Left forelimb (tissue), 1 donor: ENCODE measurements around the gene SPACDR.
"Not testable (repeated sequence)": the region's sequence is repeated elsewhere in the genome, so short reads cannot be mapped to it uniquely, and the experiment has no call there.

Source experiments
- DNase-seq: peaks from one replicate; pipeline ENCODE4 v3.0.0-alpha.2; 2018; ENCODE audit warnings: low spot score

SPACDR gene, protein sequence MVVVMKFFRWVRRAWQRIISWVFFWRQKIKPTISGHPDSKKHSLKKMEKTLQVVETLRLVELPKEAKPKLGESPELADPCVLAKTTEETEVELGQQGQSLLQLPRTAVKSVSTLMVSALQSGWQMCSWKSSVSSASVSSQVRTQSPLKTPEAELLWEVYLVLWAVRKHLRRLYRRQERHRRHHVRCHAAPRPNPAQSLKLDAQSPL

DNA sequence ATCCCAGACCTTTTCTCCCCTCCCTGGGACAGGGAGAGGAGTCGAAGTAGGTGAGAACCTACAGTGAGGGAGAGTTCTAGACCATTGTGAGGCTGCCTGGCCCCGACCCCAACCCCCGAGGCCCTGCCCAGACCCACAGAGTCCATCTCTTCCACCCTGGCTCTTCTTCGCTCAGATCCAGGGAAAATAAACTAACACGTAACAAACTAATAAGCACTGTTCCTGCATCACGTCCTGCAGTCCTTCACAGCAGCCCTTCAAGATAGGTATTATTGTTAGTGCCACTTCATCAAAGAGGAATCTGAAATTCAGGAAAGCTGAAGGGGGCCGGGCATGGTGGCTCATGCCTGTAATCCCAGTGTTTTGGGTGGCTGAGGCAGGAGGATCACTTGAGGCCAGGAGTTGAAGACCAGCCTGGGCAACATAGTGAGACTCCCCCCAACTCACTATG, at the start of gene SPACDR:
SPACDR (minus strand) TSS at position 51 of the 451 bp plus-strand sequence. CDS start 235 bp downstream, outside the sequence.
- no peak for DNase-seq

DNA sequence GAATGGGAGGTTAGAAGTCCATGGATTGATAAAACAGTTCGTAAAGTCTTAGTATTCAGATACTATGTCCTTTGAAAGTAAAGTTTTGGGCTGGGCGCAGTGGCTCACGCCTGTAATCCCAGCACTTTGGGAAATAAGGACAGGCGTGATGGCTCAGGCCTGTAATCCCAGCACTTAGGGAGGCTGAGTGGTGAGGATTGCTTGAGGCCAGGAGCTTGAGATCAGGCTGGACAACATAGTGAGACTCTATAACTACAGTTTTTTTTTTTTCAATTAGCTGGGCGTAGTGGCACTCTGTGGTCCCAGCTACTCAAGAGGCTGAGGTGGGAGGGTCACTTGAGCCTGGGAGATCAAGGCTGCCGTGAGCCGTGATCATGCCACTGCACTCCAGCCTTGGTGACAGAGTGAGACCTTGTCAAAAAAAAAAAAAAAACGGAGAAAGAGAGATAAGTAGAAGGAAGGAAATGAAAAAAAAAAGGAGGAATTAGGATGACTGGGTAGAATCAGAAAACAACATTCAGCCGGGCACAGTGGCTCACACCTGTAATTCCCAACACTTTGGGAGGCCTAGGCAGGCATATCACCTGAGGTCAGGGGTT, 49.3 kb upstream of the SPACDR start:
- no peak for DNase-seq

DNA sequence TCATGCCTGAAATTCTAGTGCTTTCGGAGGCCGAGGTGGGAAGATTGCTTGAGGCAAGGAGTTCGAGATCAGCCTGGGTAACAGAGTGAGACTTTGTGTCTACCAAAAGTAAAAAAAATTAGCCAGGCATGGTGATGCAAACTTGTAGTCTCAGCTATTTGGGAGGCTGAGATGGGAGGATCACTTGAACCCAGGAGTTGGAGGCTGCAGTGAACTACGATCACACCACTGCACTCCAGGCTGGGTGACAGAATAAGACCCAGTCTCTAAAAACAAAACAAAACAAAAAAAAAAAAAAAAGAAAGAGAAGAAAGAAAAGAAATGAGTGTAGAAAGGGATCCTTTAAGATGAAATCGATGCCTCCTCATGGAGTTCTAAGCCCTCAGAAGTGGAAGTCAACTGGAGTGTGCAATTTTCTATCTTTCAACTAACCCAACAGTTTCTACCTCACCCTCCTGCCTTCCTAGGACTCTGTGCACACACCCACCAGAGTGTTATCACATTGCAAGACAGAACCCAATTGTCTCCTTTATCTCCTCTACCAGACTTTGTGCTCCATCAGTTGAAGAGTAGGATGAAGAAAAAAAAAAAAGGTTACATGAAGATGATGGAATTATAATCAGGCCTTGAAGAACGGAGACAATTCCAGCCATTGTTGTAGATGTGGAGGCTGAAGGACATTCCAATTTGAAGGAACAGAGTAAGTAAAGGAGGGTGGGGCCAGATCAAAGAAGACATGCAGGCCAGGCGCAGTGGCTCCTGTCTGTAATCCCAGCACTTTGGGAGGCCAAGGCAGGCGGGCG, 46.6 kb upstream of the SPACDR start:
- no peak for DNase-seq

DNA sequence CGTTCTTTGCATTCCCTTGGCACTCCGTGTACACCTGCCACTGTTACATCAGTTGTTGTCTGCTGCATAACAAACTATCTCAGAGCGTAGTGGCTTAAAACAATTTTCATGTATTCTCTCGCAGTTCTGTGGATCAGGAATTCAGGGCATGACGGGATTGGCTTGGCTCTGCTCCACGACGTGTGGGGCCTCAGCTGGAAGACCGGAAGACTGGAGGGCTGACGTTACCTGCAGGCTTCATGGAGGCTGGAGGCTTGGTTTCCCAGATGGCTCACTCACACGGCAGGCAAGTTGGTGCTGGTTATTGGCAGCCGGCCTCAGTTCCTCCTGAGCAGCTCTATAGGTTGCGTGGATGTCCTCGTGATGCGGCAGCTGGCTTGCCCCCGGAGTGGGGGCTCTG, 45.2 kb upstream of the SPACDR start:
- DNase-seq = peak; percentile 69

DNA sequence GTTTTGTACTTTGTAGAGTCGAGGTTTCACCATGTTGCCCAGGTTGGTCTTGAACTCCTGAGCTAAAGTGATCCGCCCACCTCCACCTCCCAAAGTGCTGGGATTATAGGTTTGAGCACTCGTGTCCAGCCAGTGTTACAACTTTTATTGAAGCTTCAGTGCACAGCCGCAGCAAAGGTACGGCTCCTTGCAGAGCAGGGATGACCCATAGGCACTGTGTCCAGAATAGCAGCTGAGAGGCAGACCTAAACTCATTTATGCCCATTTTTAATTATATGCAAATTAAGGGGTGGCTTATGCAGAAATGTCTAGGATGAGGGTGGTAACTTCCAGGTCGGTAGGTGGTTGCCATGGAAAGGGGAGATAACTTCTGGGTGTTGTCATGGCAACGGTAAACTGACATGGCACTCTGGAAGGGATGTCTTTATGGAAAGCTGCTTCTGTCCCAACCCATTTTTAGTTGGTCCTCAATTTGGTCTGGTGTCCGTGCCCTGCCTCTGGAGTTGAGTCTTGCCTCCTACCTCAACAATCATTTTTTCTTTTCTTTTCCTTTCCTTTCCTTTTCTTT, 42.4 kb upstream of the SPACDR start:
- DNase-seq = no peak

DNA sequence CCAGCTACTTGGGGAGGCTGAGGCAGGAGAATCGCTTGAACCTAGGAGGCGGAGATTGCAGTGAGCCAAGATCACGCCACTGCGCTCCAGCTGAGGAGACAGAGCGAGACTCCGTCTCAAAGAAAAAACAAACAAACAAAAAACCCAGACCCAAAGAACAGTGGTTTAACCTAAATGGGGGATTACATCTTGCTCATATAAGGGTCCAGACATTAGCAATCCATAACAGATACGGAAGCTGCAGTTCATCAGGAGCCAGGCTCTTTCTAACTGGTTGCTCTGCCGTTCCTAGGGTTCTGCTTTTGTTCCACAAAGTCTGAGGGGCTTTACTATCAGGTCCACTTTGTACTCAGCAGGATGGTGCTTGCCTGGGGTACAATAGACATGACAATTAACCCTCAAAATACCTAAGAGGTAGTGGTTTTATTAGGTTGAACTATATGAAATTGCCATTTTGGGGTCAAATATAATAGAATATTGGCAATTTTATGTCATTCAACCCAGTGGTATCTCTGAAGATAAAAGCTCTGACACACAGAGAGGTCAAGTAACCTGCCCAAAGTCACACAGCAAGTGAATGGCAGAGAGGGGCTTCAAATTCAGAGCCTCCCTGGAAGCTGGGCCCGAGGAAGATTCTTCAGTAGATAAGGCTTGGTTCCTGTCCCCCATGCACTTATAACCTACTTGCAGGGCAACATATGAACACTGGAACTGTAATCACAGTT, 41.0 kb upstream of the SPACDR start:
- no peak for DNase-seq

DNA sequence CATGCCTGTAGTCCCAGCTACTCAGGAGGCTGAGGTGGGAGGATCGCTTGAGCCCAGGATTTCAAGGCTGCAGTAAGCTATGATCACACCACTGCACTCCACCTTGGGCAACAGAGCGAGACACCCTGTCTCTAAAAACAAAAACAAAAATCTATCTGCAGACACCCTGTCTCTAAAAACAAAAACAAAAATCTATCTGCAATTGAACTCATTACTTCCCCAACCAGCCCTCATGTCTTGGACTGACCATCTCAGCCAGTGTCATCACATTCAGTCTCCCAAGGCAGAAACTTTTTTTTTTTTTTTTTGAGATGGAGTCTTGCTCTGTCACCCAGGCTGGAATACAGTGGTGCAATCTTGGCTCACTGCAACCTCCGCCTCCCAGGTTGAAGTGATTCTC, 40.0 kb upstream of the SPACDR start:
- DNase-seq = not testable (repeated sequence)

DNA sequence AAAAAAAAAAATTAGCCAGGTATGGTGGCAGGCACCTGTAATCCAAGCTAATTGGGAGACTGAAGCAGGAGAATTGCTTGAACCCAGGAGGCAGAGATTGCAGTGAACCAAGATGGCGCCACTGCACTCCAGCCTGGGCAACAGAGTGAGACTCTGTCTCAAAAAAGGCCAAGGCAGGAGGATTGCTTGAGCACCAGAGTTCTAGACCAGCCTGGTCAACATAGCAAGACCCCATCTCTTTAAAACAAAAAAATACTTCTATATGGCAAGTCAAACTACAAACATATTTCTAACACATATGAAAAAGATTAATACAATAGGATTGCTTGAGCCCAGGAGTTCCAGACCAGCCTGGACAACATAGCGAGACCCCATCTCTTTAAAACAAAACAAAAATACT, 36.7 kb upstream of the SPACDR start:
- DNase-seq = not testable (repeated sequence)

DNA sequence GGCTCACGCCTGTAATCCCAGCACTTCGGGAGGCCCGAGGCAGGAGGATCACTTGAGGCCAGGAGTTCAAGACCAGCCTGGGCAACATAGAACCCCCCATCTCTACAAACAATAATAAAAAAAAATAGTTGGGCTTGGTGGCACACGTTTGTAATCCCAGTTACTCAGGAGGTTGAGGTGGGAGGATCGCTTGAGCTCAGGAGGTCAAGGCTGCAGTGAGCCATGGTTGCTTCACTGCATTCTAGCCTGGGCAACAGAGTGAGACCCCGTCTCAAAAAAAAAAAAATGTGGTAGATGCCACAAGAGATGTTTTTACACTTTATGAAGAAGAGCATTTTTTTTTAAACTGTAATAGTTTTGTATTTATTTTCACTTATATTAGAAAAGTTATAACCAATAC, 32.4 kb upstream of the SPACDR start:
- no peak for DNase-seq

DNA sequence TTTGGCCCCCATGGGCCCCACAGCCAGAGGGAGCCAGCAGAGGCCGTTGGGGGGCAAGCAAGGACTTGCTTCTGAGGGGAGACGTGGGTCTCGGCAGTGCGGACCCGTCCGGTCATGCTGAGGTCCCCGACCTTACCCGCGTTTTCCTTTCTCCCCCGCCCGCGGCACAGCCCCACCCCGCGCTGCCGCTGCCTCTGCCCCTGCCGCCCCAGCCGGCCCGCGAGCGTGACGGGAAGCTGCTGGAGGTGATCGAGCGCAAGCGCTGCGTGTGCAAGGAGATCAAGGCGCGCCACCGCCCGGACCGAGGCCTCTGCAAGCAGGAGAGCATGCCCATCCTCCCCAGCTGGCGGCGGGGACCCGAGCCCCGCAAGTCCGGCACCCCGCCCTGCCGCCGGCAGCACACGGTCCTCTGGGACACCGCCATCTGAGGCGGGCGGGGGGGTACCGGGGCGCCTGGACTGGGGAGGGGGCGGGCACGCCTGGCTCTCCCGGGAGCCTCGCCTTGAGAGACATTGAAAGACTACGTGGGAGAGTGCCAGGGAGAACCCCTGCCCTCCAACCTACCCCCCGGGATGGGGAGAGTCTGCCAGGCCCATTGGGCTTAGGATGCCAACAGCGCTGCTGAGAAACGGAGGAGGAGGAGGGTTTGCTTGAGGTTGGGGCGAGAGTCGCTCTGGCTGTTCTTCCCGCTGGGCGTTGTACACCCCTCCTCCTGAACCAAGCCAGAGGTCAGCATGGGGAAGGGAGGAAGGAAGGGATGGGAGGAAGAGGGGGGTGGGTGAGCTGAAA, 29.6 kb upstream of the SPACDR start:
- no peak for DNase-seq

DNA sequence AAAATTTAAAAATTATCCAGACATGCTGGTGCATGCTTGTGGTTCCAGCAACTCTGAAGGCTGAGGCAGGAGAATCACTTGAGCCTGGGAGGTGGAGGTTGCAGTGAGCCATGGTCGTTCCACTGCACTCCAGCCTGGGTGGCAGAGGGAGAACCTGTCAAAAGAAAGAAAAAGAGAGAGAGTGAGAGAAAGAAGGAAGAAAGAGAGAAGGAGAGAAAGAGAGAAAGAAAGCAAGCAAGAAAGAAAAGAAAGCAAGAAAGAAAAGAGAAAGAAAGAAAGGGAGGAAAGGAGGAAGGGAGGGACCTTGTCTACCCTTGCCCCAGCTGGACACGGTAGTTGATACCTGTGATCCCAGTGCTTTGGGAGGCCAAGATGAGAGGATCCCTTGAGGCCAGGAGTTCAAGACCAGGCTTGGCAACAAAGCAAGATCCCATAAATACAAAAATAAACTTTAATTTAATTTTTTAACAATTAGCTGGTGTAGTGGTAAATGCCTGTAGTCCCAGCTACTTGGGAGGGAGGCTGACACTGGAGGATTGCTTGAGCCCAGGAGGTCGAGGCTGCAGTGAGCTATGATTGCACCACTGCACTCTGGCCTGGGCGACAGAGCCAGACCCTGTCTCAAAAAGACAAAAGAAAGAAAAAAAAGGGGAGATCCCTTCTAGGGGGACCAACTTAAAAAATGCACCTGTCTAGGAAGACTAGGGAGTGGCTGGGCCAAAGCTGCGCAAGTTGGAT, 28.8 kb upstream of the SPACDR start:
- DNase-seq = no peak

DNA sequence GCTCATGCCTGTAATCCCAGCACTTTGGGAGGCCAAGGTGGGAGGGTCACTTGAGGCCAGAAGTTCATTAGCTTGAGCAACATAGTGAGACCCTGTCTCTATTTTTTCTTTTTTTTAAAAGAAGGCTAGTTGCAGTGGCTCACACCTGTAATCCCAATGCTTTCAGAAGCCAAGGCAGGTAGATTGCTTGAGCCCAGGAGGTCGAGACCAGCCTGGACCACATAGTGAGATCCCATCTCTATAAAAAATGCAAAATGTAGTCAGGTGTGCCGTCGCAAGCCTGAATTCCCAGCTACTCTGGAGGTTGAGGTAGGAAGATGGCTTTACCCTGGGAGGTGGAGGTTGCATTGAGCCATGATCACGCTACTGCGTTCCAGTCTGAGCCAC, 27.1 kb upstream of the SPACDR start:
- no peak for DNase-seq

DNA sequence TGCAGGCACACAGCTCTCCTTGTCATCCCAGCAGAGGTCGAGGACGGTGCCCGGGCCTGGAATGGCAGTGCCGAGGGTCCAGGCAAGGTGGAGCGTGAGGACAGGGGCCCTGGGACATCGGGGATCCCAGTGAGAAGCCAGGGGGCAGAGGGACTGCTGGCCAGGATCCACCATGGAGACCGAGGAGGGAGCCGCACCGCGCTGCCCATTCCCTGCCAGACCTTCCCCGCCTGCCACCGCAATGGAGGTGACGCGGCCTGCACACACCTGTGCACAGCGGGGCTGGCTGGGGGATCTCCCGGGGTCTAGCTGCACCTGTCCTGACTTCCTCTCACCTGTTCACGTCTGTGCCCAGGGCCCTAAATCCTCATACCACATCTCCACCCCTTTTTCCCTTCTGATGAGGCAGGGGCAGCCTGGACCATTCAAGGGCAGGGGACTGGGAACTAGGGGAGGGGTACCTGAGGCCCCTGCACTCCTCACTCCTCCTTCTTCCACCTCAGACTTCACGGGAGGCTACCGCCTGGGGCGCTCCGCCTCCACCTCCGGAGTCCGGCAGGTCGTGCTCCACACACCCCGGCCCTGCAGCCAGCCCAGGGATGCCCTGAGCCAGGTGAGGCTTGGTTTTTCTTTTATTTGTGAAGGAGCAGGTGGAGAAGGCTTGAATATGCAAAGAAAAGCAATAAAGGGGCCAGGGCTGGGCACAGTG, 26.6 kb upstream of the SPACDR start:
- no peak for DNase-seq

DNA sequence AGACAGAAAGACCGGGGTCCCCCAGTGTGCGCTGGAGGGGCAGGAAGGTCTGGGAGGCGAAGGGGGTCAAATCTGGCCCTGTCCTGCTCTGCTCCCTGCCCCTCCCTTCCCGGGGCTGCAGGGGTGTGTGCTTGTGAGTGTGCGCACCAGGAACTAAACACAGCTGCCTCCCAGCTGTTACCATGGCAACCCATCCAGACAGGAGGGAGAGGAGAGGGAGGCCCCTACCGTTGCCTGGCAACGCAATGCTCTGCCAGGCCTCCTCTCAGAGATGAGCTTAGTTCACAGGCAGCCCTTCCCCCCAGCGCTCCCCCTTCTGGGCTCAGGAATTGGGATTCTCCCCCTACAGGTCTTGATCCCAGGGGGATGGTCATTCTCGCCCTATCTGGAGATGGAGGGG, 25.8 kb upstream of the SPACDR start:
- DNase-seq = peak; percentile 89

DNA sequence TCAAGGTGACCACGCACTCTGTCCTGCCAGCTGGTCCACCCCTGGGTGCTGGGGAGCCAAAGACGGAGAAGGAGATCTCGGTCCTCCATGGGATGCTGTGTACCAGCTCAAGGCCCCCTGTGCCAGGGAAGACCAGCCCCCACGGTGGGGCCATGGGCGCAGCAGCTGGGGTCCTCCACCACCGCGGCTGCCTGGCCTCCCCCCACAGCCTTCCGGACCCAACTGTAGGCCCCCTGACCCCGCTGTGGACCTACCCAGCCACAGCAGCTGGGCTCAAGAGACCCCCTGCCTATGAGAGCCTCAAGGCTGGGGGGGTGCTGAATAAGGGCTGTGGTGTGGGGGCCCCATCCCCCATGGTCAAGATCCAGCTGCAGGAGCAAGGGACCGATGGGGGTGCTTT, 25.1 kb upstream of the SPACDR start:
- DNase-seq = no peak

DNA sequence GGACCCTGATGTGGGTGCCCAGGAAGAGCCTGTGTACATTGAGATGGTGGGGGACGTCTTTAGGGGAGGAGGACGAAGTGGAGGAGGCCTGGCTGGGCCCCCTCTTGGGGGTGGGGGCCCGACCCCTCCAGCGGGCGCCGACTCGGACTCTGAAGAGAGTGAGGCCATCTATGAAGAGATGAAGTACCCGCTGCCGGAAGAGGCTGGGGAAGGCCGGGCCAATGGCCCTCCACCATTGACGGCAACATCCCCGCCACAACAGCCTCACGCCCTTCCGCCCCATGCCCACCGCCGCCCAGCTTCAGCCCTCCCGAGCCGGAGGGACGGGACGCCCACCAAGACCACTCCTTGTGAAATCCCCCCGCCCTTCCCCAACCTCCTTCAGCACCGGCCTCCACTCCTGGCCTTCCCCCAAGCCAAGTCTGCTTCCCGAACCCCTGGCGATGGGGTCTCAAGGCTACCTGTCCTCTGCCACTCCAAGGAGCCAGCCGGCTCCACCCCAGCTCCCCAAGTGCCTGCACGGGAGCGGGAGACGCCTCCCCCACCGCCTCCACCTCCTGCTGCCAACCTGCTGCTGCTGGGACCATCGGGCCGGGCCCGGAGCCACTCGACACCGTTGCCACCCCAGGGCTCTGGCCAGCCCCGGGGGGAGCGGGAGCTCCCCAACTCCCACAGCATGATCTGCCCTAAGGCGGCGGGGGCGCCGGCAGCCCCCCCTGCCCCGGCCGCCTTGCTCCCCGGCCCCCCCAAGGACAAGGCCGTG, 24.5 kb upstream of the SPACDR start:
- DNase-seq = no peak

DNA sequence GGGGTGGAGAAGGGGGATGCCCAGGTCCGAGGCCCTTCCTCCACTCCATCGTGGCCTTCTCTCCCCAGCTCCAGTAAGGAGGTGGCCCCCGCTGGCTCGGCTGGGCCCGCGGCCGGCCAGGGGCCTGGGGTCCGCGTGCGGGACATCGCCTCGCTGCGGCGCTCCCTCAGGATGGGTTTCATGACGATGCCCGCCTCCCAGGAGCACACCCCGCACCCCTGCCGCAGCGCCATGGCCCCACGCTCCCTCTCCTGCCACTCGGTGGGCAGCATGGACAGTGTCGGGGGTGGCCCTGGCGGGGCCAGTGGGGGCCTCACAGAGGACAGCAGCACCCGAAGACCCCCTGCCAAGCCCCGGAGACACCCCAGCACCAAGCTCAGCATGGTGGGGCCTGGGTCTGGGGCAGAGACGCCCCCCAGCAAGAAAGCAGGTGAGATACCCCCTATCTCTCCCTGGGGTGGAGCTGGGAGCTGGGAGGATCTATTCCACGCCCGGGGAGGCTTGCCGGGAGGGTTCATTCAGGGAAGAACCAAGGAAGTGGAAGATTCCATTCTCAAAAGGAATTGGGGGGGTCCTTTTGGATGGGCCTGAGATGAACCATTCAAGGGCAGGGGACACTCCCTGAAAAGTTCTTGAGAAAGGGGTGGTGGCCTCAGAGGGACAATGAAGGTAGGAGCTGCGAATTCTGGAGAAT, 22.8 kb upstream of the SPACDR start:
- DNase-seq = no peak

DNA sequence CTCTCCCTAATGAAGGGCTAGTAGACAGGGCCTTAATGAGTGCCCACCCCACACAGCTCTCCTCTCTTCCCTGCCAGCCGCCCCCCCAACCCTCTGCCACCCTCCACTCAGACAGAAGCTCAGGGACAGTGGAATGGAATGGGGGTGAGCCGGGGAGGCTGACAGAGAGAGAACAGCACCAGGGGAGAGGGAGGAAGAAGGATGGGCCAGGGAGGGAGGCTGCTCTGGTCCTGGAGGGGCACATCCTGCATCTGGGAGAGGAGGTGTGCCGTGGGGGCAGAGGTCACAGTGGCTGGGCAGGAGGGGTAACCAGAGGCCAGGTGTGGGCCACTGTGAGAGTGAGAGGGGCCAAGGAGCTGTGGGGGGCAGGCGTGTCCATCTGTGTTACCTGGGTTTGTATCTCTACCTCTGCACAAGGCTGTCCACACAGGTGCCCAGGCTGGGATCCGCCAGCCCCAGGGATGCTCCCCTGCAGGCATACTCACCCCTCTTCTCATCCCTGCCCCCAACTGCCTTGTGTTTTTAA, 22.1 kb upstream of the SPACDR start:
- DNase-seq = no peak
